PC-9 (cell line): ENCODE results near the gene TTC28.
"Not testable (repeated sequence)": the region's sequence is repeated elsewhere in the genome, so short reads cannot be mapped to it uniquely, and the experiment has no call there.

Experiments used
- CTCF ChIP-seq: fragments of 200-600 bp; sonication (generic); conservative IDR thresholded peaks from 2 replicates; pipeline ENCODE4 v1.6.1; 2017; ENCODE audit warnings: mixed run types, antibody characterized with exemption, mild to moderate bottlenecking, moderate library complexity
- EZH2 ChIP-seq: fragments of 200-600 bp; sonication (generic); IDR thresholded peaks from 2 replicates; pipeline ENCODE4 v1.8.0; 2017; ENCODE audit warnings: antibody characterized with exemption, low read depth

GRCh38 chr22:28615423-28615822 is 64.2 kb downstream of the TTC28 start:
- TF ChIP-seq EZH2, CTCF: not testable (repeated sequence)
